Activated naive CD4-positive, alpha-beta T cell treated with anti-CD3 and anti-CD28 coated beads for 36 hours (primary cell): ENCODE measurements around the gene SMPD3. TPM values are rescaled to one million over a fixed set of nuclear protein-coding genes. Genes with fewer than 3 reads are reported as not detected.

ENCODE experiments used
- CTCF ChIA-PET: fragments of 350-600 bp; sonication (Branson Sonifier 250); formaldehyde crosslinking; loops from one replicate; lab custom pipeline; 2021; ENCODE audit warnings: antibody characterized with exemption; lab: Charles Lee
- DNase-seq: peaks from one replicate; pipeline ENCODE4 v3.0.0-alpha.2; 2020
- H3K27ac Mint-ChIP-seq: one replicate; pipeline ENCODE4 v1.8.0; 2021; ENCODE audit warnings: mild to moderate bottlenecking, mixed read lengths
- H3K27me3 Mint-ChIP-seq: one replicate; pipeline ENCODE4 v1.8.0; 2021; ENCODE audit warnings: low read depth, mixed read lengths
- H3K36me3 Mint-ChIP-seq: one replicate; pipeline ENCODE4 v1.8.0; 2021; ENCODE audit warnings: low read depth, mixed read lengths
- H3K4me1 Mint-ChIP-seq: one replicate; pipeline ENCODE4 v1.8.0; 2021; ENCODE audit warnings: low read depth, mixed read lengths
- H3K4me3 Mint-ChIP-seq: one replicate; pipeline ENCODE4 v1.8.0; 2021; ENCODE audit warnings: mild to moderate bottlenecking, moderate library complexity, mixed read lengths
- H3K9me3 Mint-ChIP-seq: one replicate; pipeline ENCODE4 v1.8.0; 2021; ENCODE audit warnings: mixed read lengths
- intact Hi-C: fragments of 100-400 bp; cut with micrococcal nuclease; formaldehyde crosslinking; loops from one replicate; pipeline ENCODE4 v1.15.1; 2023
- total RNA-seq, 2 experiments: library from RNA; stranded (reverse); gene quantifications; one replicate each; pipeline ENCODE4 v1.2.3, GENCODE V29; 2021

SMPD3 gene
- total RNA-seq, 2 experiments from 2014 or later: 0.40 to 0.67 TPM

GRCh38 chr16:68451676-68452075, 3.4 kb upstream of the SMPD3 start:
- no peaks in the 10 kb centered on the region for H3K9me3 Mint-ChIP-seq
- intact Hi-C loops: no loop called here
- no peak overlapping the region for H3K27ac Mint-ChIP-seq
- no peak for DNase-seq
- H3K4me1 Mint-ChIP-seq: peaks cover 17% of the 10 kb centered on the region
- H3K4me3 Mint-ChIP-seq: no peak overlapping the region
- peaks cover 2% of the 10 kb centered on the region for H3K27me3 Mint-ChIP-seq
- CTCF ChIA-PET: interaction anchor here (0.6 to 1.5 kb wide), 4 partner anchors 55 to 617 kb away, joined by 3 to 5 read pairs (median 4); no protein-coding TSS in a partner anchor
- no peaks in the 10 kb centered on the region for H3K36me3 Mint-ChIP-seq

DNA sequence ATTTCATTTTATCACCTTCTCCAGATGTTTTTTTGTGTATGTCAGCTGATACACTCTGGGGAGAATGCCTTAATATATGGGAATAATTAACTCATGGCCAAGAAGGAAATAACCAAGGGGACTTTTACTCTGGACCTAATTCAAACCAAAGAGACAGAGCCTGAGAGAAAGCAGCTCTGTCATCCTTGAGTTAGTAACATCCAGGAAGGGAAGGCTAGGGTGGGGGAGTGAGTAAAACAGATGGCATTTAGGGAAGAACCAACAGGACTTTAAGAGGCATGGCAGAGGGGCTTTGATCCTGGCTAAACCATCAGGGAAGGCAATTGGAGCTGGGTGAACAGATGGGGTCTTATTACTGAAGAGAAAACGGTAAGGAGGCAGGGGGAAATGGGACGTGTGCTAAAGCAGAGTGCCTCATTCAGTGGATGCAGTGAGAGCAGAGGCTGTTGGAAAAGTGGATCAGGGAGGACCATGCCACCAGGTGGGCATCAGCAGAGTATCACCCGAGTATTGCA, 2.5 kb upstream of the SMPD3 start:
- Mint-ChIP-seq H3K27ac (no peak overlapping the region), H3K4me3 (no peak overlapping the region), H3K9me3 (no peaks in the 10 kb centered on the region), H3K27me3 (peaks cover 7% of the 10 kb centered on the region), H3K4me1 (peaks cover 20% of the 10 kb centered on the region), H3K36me3 (no peaks in the 10 kb centered on the region)
- no peak for DNase-seq
- CTCF ChIA-PET: interaction anchor here (1.5 kb wide), 1 partner anchor 87 kb away, joined by 3 read pairs; no protein-coding TSS in a partner anchor
- intact Hi-C loops: no loop called here

DNA sequence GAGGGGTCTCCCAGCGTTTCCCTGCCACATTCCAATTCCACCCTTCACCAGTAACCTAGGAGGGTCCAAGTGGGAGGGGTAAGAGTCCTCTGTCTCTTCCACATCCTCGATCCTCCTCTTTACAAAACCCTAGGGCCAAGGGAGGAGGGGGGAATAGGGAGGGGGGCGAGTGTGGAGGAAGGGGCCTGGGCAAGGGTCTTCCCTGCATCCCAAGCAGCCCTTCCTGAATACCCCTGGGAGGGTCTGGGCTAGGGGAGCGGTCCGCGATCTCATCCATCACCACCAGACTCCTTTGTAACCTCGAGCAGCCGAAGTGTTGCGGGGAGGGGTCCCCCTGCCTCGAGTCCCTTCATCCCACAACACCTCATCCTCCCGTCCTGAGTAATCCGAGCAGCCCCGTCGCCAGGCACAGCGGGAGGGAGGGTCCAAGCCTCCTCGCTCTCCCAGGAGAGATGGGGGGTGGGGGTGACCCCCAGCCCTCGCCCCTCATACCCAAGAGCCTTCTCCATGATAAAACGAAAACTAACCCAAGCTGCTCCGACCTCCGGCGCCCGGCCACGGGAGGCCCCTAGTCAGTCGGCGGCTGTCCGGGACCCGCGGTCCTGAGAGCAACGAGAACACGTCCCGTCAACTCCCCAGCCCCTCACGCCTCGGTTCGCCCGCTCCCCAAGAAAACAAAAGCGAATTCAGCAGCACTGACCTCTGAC, 502 bp downstream of the SMPD3 start:
- no peak for DNase-seq
- H3K36me3 Mint-ChIP-seq: no peaks in the 10 kb centered on the region
- peak overlapping the region; percentile 50 for H3K4me3 Mint-ChIP-seq
- no peaks in the 10 kb centered on the region for H3K9me3 Mint-ChIP-seq
- CTCF ChIA-PET: interaction anchor here (0.7 to 1.1 kb wide), 2 partner anchors 16 to 256 kb away, joined by 4 read pairs; no protein-coding TSS in a partner anchor
- intact Hi-C loops: loop anchor here (1.0 to 5.0 kb wide), 5 partner anchors 22 to 183 kb away; partner anchors contain the start of gene SLC7A6
- peaks cover 20% of the 10 kb centered on the region for H3K4me1 Mint-ChIP-seq
- no peak overlapping the region for H3K27ac Mint-ChIP-seq
- peaks cover 20% of the 10 kb centered on the region for H3K27me3 Mint-ChIP-seq

- Mint-ChIP-seq H3K4me3 (no peak overlapping the region), H3K4me1 (peaks cover 20% of the 10 kb centered on the region), H3K36me3 (no peaks in the 10 kb centered on the region), H3K27me3 (peaks cover 20% of the 10 kb centered on the region), H3K9me3 (no peaks in the 10 kb centered on the region), H3K27ac (no peak overlapping the region)
- DNase-seq: no peak
- intact Hi-C loops: loop anchor here (5.0 kb wide), 1 partner anchor 50 kb away; no protein-coding TSS in a partner anchor
- CTCF ChIA-PET: interaction anchor here (1.6 to 1.8 kb wide), 2 partner anchors 13 to 64 kb away, joined by 4 to 6 read pairs; no protein-coding TSS in a partner anchor
Measured at GRCh38 chr16:68446681-68447652, 1.3 kb downstream of the SMPD3 start.

DNA sequence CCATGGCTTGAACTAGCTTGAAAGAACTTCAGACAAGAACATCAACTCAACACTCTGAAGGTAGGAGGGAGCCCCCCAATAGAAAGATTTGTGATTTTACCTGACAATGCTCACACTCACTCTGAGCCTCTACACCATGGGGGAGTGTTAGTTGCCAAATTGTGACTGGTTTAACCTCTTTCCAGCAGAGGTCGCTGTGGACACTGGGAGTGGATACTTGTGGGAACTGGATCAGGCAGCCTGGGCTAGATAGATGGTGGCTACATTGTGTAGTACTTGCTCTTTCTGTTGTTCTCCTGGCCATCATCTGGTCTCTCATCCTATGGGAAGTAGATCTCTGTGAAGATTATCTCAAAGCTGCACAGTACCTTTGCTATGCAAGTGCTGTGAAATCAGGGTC, 2.9 kb downstream of the SMPD3 start:
- Mint-ChIP-seq H3K4me3 (no peak overlapping the region), H3K27me3 (peaks cover 20% of the 10 kb centered on the region), H3K9me3 (no peaks in the 10 kb centered on the region), H3K27ac (no peak overlapping the region), H3K36me3 (no peaks in the 10 kb centered on the region), H3K4me1 (peaks cover 20% of the 10 kb centered on the region)
- intact Hi-C loops: loop anchor here (1.0 to 5.0 kb wide), 3 partner anchors 48 to 184 kb away; no protein-coding TSS in a partner anchor
- CTCF ChIA-PET: interaction anchor here (1.0 to 2.1 kb wide), 7 partner anchors 11 to 67 kb away, joined by 3 to 9 read pairs (median 4); no protein-coding TSS in a partner anchor
- DNase-seq: peak; percentile 79

DNA sequence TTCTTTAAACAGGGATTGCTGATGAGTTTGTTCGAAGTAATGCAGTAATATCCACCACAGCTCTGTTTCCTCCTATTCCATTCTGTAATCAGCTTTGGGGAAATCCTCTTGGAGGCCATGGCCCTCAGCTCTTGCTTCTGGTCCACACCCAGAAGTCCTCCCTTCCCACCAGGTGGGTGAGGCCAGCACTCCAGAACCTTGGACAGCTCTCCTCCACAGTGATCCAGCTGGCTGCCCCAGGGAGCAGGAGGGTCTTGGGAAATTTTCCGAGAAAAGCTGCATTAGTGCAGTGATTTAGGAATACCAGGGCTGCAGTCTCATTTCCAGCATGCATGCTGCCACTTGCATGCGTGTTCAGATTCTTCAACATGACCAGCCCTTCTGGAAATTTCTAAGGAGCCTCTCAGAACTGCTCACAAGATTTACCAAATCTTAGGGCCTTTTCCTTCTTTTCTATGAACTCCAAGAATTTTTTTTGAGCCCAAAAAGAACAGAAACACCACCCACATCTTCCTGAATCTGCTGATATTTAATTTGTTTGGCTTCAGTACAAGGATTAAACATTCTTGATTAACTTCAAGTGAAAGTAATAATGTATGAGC, 4.2 kb downstream of the SMPD3 start:
- Mint-ChIP-seq H3K4me3 (no peak overlapping the region), H3K36me3 (no peaks in the 10 kb centered on the region), H3K9me3 (no peaks in the 10 kb centered on the region), H3K27ac (no peak overlapping the region), H3K27me3 (peaks cover 20% of the 10 kb centered on the region), H3K4me1 (peaks cover 17% of the 10 kb centered on the region)
- DNase-seq: peak; percentile 43
- intact Hi-C loops: no loop called here
- CTCF ChIA-PET: interaction anchor here (0.9 to 2.1 kb wide), 10 partner anchors 18 to 77 kb away, joined by 3 to 9 read pairs (median 4); no protein-coding TSS in a partner anchor

DNA sequence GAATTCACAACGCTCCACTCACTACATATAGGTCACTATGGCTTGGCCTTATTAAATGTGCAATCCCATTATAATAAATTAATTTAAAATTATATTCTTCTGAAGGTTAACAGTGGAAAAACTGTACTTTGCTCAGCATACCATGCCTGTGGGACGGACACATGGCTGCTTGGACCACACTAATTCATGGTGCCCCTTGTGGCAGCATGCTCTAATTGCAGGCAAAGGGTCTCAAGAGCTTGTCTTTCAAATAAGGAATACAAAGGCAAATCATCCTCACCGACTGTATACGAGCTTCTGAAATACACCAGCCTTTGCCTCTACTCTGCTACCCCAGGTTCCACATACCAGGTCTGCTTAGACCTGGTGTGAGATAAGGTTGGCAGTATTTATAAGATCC, 11.7 kb downstream of the SMPD3 start:
- CTCF ChIA-PET: interaction anchor here (1.0 to 1.1 kb wide), 2 partner anchors 10 to 17 kb away, joined by 3 to 5 read pairs; no protein-coding TSS in a partner anchor
- no peak overlapping the region for H3K27ac Mint-ChIP-seq
- H3K4me3 Mint-ChIP-seq: no peak overlapping the region
- H3K27me3 Mint-ChIP-seq: no peaks in the 10 kb centered on the region
- peaks cover 18% of the 10 kb centered on the region for H3K4me1 Mint-ChIP-seq
- H3K9me3 Mint-ChIP-seq: peaks cover 3% of the 10 kb centered on the region
- DNase-seq: no peak
- H3K36me3 Mint-ChIP-seq: peaks cover 1% of the 10 kb centered on the region
- intact Hi-C loops: no loop called here

GRCh38 chr16:68434624-68435210, 13.6 kb downstream of the SMPD3 start:
- no peak for DNase-seq
- intact Hi-C loops: no loop called here
- peaks cover 3% of the 10 kb centered on the region for H3K9me3 Mint-ChIP-seq
- no peak overlapping the region for H3K27ac Mint-ChIP-seq
- H3K4me3 Mint-ChIP-seq: no peak overlapping the region
- peaks cover 1% of the 10 kb centered on the region for H3K36me3 Mint-ChIP-seq
- CTCF ChIA-PET: interaction anchor here (0.6 to 1.8 kb wide), 5 partner anchors 11 to 86 kb away, joined by 3 to 6 read pairs (median 4); no protein-coding TSS in a partner anchor
- no peaks in the 10 kb centered on the region for H3K27me3 Mint-ChIP-seq
- peaks cover 18% of the 10 kb centered on the region for H3K4me1 Mint-ChIP-seq

DNA sequence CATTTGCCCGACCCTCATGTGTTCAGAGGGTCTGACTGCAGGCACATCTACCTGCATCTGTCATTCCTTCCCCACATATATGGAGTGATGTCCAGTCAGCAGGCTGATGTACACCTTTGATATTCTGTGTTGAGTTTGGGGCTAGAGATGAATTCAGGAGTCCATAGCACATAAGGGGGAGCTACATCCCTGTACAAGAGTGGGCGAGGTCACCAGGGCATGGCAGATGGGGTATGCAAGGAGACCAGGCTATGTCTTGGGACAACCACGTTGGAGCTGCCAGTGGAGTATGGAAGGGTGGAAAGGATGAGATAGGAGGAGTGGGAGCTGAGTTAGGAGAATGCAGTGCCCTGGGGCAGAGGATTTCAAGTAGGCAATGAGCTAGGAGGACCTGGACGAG, 15.0 kb downstream of the SMPD3 start:
- DNase-seq: no peak
- intact Hi-C loops: no loop called here
- Mint-ChIP-seq H3K4me3 (no peak overlapping the region), H3K27ac (no peak overlapping the region), H3K4me1 (peaks cover 18% of the 10 kb centered on the region), H3K27me3 (no peaks in the 10 kb centered on the region), H3K9me3 (peaks cover 3% of the 10 kb centered on the region), H3K36me3 (peaks cover 1% of the 10 kb centered on the region)
- CTCF ChIA-PET: interaction anchor here (0.6 to 1.1 kb wide), 3 partner anchors 86 to 202 kb away, joined by 3 to 4 read pairs (median 4); no protein-coding TSS in a partner anchor

GRCh38 chr16:68432701-68433100, 15.6 kb downstream of the SMPD3 start:
- peaks cover 3% of the 10 kb centered on the region for H3K9me3 Mint-ChIP-seq
- H3K4me3 Mint-ChIP-seq: no peak overlapping the region
- intact Hi-C loops: no loop called here
- CTCF ChIA-PET: interaction anchor here (1.1 kb wide), 1 partner anchor 171 kb away, joined by 3 read pairs; no protein-coding TSS in a partner anchor
- H3K27ac Mint-ChIP-seq: no peak overlapping the region
- peaks cover 1% of the 10 kb centered on the region for H3K36me3 Mint-ChIP-seq
- peaks cover 18% of the 10 kb centered on the region for H3K4me1 Mint-ChIP-seq
- H3K27me3 Mint-ChIP-seq: no peaks in the 10 kb centered on the region
- DNase-seq: no peak
